ENCODE measurements around the gene ZNF138.

- TF ChIP-seq POLR2AphosphoS5 (IDR thresholded peaks at IDR 0.05) (no peak), CTCF (IDR thresholded peaks at IDR 0.05) (no peak)
These were observed 40.8 kb downstream of the ZNF138 start for GRCh38 chr7:64834989-64835388.
